HG02678 (cell line): Measurements from ENCODE around the gene ZNF697.
"Not testable (repeated sequence)": the region's sequence is repeated elsewhere in the genome, so short reads cannot be mapped to it uniquely, and the experiment has no call there.

Source experiments
- ATAC-seq: cut with Tn5 transposase; IDR thresholded peaks from one replicate; pipeline ENCODE4 v1.9.1; 2021; ENCODE audit warnings: mild to moderate bottlenecking, moderate library complexity; ENCODE audit not compliant: unreplicated experiment

Gene ZNF697

DNA sequence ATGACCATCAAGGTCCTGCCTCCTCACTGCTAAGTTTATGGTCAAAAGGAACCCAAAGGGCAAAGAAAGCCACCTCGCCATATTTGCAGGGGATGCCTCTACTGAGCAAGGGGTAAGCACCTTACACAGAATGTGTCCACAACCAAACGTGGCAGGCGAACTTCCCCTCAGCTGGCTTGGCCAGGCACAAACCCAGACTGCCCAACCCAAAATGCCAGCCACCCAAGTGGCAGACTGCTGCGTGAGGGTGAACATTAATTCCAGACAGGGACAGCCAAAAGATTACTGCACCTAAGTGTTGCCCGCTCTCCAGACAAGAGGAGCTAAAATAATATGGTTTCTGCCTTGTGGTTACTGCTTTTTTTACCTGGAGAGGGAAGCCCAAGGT lies 16.0 kb downstream of the ZNF697 start:
- ATAC-seq = peak; percentile 21

DNA sequence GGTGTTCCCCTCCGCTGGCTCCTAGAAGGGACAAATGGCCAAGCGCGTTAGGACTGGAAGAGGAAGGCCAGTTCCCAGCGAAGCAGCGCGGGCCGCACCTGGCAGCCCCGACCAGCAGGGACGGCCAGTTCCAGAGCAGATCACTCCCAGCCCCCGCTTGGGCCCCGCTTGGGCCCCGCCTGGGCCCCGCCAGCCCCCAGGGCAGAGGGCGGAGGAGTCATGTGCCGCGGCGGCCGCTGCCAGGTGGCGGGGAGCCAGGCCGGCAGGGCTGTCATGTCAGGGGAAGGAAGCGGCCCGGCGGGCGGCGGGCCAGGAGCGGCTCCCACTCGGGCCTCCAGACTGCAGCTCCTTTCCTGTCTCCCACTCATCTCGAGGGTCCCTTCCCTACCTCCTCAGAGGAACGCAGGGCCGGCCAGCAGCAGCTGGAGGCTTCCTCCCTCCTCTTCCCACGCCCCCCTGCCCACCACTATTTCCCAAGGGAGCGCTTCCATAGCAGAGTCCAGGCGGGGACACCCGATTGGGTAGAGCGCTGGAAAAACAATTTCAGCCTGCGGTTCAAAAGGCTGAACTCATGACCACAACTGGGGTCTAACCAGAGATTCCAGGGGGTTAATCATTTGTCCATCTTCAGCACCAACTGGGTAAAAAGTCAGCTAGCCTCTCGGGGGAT lies 16.5 kb downstream of the ZNF697 start:
- ATAC-seq = peak; percentile 64

DNA sequence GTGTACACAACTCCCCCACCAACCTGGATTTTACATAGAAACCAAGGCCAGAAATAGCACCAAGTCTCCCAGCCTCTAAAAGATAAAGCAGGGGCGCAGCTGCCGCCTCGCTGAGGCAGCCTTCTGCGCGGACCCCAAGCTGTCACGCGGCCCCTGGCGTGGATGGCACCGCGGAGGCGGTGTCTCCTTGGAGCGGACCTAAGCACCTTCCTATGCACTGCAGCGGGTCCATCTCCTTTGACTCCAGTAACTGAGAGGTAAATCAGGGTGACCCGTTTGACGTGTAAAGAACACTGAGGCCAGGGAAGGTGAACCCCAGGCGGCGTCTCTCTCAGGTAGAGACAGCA lies 17.0 kb downstream of the ZNF697 start:
- ATAC-seq = no peak

DNA sequence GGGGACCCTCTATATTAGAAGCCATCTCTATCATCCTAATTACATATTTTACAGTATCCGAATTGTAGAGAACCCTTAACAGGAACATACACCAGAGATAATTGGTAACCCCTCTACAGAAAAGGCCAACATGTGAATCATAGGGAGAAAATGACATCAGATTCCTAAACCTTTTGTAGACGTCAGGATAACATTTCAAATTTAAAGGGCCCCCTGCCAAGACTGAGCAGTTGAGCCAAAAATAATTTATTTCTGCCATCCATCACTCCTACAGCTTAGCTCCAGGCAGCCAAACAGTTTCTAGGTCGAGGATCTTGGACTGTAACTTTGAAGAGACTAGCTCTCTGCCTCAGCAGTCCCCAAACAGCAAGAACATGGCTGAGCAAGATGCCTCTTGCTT lies 21.2 kb downstream of the ZNF697 start:
- no peak for ATAC-seq

DNA sequence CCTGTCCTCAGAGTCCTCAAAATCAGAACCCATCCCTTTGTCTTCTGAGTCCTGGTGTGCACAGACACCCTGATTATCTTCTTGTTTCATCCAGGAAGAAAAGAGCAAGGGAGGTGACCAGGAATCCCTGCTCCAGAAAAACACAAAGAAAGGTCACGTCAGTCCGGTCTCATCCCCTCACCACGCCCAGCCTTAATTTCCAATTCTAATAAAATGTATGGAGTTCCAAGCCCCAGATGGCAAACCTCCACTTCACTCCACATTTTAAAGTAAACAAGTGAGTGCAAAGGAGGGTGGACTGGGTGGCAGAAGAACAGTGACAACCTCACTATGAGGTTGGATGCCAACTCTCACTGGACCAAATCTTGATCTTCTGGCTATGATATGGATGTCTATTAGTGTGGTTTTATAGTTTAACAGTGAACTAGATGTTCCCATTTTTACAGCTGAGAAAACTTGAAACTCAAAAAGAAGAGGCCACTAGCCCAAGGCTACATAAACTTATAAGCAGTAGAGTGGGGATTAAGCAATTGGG lies 22.0 kb downstream of the ZNF697 start:
- ATAC-seq = no peak

DNA sequence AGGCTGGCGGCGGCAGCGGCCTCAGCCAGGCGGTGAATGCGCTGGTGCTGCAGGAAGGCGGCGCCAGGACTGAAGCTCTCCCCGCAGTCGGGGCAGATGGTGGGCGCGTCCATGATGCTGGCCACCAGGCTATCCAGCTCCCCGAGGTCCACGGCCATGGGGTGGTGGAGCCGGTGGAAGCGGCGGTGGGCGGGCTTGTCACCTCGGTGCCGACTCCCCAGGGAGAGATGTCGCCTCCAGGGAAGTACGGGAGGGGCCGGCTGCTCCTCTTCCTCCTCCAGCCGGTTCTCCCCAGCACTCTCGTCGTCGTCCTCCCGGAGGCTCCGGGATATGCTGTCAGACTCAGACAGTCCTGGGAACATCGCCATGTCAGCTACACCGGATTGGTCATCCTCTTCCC lies 24.4 kb downstream of the ZNF697 start:
- ATAC-seq = no peak

DNA sequence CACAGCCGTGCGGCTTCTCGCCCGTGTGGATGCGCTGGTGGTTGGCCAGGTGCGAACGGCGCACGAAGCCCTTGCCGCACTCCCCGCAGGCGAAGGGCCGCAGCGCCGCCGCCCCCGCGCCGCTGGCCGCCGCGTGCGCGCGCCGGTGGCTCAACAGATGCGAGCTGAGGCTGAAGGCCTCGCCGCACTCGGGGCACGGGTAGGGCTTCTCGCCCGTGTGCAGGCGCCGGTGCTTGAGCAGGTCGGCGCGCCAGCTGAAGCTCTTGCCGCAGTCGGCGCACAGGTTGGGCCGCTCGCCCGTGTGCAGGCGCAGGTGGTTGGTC lies 24.9 kb downstream of the ZNF697 start:
- ATAC-seq = no peak

DNA sequence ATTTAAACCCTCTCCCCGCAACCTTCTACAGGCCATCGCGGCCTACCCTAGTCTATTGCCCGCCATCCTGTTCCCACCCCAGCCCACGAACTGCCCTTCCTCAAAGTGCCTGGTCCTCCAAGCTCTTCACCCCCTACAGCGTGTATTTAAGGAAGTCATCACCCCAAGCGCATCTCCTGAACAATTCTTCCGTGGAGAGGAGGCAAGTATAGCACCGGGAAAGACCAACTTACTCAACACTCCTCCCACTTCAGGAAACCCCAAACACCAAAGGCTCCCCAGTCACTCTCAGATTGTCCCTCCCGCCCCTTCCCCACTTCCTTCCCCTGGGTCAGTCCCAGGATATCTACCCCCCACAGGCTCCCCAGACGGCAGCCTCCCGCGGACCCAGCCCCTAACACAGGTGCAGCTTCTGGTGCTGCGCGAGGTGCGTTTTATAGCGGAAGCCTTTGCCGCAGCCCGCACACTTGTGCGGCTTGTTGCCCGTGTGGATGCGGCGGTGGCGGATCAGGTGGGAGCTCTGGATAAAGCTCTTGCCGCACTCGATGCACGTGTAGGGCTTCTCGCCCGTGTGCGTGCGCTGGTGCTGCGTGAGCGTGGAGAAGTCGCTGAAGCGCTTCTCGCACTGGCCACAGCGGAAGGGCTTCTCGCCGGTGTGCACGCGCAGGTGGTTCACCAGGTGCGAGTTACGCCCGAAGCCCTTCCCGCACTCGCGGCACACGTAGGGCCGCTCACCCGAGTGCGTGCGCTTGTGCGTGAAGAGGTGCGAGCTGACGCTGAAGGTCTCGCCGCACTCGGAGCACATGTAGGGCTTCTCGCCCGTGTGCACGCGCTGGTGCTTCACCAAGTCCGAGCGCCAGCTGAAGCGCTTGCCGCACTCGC lies 25.5 kb downstream of the ZNF697 start:
- ATAC-seq = no peak

DNA sequence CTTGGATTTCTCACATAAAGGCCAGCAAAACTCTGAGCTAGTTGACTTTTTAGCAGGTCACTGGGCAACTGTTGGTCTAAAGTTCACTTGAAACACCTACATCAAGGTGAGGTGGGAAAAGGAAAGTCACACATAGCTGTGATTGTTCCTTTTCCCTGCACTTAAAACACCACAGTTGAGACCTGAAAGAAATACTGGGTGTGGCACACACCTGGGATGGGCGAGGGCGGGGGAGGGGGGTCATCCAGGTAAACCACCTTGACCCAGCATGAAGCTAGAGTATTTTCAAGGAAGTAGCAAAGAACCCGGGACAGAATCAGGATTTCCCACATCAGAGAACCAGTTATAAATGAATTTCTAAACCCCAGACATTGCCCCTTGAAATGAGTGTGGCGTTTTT lies 26.4 kb downstream of the ZNF697 start:
- ATAC-seq = no peak

DNA sequence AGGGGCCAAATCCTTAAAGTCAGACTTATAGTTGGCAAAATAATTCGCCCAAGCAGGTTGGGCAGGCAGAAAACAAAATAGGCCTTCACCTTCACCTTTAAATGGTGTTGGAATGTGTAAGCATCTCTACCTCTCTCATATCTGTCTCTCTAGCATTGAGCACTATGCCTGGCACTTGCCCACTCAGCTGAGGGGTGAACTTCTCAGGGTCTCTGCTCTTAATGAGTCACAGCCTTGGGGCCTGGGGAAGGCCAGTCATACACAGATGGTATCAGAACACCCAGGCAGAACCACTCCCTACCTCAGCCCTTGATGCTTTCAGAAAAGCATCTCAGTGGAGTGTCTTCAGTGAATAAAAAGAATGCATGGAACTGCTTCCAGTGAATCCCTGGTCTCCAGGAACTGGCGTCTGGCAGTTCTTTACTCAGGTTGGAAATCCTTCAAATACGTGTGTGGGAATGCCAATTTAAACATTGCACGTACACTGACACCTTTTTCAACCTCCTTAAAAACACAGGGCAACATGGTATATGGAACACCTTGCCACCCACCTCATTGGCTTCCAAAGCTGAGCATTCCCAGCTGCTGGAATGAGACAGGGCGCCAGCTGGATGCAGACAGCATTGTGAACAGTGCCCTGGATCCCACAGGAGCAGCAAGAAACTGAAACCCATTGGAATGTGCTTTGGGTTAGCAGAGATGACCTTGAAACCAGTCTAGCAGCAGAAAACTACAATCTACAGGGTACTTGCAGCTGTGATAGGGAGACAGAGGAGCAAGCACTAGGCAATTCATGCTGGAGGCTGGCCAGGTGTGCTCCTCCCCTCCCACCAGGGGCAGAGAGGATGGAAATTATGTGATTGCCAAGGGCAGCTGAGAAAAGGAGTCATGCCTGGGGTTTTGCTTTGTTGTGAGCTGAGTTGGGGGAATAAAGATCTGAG lies 30.0 kb downstream of the ZNF697 start:
- ATAC-seq = no peak

DNA sequence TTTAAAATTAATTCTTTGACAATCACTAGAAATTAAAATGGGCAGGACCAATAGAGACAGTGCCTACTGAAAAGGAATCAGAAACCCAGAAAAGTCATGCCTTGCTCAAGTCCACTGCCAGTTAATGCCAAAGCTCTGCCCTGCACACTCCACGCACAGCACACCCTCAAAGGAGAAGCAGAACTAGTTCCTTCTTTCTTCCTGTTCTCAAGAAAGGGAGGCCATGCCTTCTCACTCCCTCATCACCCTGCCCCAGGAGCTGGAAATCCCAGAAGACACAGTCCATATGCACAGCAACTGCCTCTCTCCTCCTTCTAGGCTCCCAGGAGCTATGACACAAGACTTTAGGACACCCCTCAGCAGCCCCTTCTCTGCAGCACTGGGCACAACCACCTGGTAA lies 31.3 kb downstream of the ZNF697 start:
- not testable (repeated sequence) for ATAC-seq

DNA sequence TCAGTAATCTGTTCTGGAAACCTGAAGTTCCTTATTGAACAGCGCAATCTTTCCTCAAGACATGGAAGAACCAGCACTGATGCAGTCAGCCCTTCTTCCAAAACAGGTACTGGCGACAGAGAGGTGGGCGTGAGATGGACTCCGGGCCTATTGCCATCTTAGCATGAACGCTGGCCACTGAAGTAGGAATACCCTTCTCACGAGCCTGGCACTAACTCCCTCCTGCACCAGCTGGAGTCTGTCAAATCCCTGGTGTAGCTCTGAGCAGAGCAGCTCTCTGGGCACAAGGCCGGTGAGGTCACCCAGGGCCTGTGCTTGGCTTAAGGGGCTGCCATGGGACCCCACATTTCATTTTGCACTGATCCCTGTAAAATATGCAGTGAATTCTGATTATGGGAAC lies 33.0 kb downstream of the ZNF697 start:
- ATAC-seq = not testable (repeated sequence)

DNA sequence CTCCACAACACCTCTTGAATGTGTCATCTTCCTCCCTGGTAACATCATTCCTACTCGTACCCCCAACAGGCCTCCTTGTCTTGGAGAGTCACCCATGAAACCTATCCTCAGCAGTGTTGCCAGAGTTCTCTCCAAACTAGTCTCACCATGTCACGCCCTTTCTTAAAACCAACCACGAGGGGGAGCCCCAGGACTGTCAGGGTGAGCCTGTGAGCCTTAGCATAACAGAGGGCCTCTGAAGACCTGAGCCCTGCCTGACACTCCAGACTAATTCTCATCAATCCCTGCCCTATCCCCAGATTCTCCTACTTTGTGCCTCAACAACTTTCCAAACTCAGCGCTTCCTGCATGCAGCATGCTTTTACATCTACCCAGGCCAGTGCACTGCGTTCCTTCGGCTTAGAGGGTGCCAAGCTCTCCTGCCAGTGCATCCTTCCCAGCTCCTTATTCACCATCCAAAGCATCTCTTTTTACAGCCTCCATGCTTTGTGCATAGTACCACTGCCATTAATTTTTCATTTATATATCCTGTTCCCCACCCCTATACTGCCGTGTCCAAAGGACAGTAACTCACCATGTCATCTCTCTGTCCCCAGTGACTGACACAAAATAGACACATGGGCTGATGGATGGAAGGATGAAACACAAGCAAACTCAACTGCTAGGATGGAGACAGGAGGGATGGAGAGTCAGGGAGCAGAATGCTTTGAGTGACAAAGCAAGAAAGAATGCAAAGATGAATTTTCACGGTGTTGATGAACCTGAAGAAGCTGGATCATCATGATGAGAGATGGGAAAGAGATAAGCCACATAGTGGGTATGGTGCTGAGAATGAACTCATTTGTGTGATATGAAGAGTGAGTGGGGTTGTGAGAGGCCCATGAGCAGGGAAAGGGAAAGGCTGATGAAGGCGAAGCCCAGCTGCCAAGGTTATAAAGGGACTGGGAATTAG lies 34.0 kb downstream of the ZNF697 start:
- ATAC-seq = peak; percentile 83

DNA sequence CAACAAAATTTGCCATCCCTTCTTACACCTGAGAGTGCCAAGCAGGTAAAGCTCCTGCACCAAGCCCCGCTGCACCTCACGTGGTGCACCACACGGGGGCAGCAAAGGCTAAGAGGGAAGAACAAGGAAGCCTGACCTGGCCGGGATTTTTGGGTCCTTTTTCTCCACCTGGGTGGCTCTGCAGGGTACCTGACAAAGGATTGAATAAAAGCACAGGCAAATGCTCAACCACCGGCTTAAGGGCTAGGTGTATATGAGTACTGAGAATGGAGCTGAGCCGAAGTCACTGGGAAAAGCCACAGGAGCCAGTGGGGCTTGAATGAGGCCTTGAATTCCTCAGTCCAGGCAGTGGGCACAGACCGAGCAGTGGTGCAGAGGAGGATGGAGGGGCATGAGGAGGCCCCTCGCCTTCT lies 36.4 kb downstream of the ZNF697 start:
- peak; percentile 41 for ATAC-seq

DNA sequence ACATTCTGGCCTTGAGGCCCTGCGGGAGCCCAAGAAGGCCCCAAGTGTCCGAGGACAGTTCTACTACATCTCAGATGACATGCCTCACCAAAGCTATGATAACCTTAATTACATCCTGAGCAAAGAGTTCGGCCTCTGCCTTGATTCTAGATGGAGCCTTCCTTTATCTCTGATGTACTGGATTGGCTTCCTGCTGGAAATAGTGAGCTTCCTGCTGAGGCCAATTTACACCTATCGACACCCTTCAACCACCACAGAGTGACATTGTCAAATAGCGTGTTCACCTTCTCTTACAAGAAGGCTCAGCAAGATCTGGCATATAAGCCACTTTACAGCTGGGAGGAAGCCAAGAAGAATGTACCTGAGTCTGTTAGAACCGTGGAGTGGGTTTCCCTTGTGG lies 39.2 kb downstream of the ZNF697 start:
- not testable (repeated sequence) for ATAC-seq

DNA sequence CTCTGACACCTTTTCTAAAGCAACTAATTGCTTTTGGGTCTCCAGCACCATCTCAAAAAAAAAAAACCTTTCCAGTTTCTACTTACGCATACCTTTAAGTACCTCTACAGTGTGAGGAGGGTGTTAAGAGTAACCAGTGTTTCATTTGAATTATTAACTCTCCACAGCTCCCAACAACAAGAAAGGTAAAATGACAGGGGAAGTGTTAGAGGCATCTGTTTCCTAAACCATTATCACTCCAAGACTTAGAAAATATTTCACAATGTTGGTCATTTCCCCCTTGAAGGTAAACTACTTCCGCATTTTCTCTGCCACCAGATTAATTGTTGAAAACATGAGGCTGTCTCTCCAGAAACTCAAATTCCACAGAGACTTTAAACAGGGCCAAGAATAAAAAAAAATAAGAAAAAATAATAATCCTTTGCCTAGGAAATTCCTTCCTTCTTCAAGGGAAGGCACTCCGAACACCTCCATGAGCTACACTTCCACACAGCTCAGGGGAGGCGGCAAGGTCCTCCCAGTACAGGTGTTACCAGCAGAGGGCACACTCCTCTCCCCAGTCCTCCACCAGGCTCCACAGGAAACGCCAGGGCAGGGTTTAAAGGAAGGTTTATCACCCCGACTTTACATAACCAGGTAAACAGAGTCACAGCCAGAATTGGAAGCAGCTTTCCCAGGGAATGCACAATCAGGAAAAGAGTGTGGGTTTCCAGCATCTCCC lies 40.8 kb downstream of the ZNF697 start:
- ATAC-seq = not testable (repeated sequence)

DNA sequence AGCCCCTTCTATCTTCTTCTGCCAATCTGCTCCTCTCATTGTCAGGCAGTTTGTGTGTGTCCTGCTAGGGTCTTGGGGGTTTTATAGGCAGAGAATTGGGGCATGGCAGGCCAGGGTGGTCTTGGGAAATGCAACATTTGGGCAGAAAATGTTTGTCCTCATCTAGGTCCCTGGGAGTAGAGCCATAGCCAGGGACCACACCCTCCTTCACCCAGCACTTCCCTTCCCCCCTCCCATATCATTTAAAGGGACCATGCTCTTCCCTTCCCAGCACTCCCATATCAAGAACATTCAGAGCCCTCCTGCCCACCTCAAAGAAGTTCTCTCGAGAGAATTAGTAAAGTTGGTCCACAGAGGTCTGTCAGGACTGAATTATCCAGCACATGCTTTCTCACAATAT lies 41.7 kb downstream of the ZNF697 start:
- no peak for ATAC-seq

DNA sequence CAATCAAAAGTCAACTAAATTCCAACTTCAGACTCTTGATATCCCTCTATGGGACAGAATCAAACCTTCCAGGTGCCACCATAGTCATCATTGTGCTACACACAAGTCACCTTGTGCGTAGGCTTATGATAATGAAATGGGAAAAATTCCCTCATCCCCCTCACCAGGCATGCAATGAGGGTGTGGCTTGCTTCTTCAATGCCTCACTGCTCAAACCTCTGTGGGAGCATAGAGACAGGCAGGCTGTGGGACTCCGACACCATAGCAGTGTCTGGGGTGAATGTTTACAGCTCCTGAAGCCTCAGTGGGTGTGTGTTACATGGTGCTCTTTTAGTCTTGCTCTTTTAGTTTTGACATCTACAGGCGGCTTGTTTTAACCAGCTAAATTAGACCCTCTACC lies 42.4 kb downstream of the ZNF697 start:
- ATAC-seq = no peak

DNA sequence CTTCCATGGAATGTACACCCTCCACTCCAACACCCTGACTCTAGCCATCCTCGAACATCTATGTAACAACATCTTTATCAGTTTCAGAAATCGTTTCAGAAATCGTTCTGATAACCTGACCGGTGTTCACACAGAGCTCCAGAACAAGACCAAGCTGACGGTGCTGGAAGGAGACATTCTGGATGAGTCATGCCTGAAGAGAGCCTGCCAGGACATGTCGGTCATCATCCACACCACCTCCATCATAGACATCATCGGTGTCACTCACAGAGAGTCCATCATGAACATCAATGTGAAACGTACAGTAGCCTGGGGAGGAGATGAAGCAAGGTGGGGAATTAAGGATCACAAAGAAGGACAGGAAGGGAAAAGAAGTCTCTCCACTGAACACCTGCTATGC lies 43.0 kb downstream of the ZNF697 start:
- ATAC-seq = not testable (repeated sequence)
